ENCODE measurements around the gene SELPLG. TPM values are rescaled to one million over a fixed set of nuclear protein-coding genes. Genes with fewer than 3 reads are reported as not detected.
"Not testable (repeated sequence)": the region's sequence is repeated elsewhere in the genome, so short reads cannot be mapped to it uniquely, and the experiment has no call there.

Gene SELPLG
- total RNA-seq, 2 donors from 2014 or later, result 2.6 to 5.3 TPM

DNA sequence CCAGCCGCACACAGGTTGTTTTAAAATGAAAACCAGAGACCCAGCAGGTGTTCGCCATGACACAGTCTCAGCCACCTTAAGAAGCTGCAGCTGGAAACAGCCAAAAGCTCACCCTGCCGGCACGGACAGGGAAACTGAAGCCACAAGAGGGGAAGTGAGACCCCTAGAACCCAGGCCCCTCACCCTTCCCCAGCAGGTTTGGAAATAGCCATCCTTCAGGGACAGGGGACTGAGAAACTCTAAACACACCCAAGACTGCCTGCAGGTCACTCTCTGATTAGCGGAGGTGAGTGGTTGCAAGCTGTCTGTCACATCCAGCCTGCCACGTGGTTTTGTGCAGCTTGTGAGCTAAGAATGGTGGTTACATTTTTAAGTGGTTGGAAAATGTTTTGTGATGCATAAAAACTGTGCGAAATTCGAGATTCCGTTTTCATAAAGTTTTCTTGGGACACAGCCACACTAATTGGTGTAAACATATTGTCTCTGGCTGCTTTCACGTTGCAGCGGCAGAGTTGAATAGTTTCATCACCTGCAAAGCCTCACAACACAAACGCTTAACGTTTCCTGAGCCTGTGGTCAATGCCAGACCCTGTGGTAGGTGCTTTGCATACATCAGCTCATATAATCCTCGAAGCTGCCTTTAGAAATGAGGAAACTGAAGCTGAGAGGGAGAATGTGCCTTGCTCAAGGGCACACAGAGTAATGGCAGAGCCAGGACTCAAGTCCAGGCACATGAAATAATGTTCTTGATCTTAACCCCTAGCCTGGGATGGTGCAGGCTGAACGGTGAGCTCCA is 1.7 kb upstream of the SELPLG start:
- TF ChIP-seq POLR2A (IDR thresholded peaks at IDR 0.05) (no peak), POLR2AphosphoS5 (IDR thresholded peaks at IDR 0.05) (no peak)
- TF ChIP-seq, protein P1, sequence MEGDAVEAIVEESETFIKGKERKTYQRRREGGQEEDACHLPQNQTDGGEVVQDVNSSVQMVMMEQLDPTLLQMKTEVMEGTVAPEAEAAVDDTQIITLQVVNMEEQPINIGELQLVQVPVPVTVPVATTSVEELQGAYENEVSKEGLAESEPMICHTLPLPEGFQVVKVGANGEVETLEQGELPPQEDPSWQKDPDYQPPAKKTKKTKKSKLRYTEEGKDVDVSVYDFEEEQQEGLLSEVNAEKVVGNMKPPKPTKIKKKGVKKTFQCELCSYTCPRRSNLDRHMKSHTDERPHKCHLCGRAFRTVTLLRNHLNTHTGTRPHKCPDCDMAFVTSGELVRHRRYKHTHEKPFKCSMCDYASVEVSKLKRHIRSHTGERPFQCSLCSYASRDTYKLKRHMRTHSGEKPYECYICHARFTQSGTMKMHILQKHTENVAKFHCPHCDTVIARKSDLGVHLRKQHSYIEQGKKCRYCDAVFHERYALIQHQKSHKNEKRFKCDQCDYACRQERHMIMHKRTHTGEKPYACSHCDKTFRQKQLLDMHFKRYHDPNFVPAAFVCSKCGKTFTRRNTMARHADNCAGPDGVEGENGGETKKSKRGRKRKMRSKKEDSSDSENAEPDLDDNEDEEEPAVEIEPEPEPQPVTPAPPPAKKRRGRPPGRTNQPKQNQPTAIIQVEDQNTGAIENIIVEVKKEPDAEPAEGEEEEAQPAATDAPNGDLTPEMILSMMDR (IDR thresholded peaks at IDR 0.05), result no peak
- no peak for DNase-seq (ENCODE audit: low spot score)
- Histone ChIP-seq H3K9me3 (no peaks in the 10 kb centered on the region), H3K4me3 (no peak overlapping the region), H3K36me3 (no peaks in the 10 kb centered on the region), H3K4me1 (replicated peaks) (no peaks in the 10 kb centered on the region), H3K27ac (no peak overlapping the region), H3K27me3 (replicated peaks; ENCODE audit: insufficient read depth) (no peaks in the 10 kb centered on the region)
- intact Hi-C loops (cut with DNase I), result no loop called here
- 34% methylated on average over 15 of the region's 15 CpGs for WGBS

DNA sequence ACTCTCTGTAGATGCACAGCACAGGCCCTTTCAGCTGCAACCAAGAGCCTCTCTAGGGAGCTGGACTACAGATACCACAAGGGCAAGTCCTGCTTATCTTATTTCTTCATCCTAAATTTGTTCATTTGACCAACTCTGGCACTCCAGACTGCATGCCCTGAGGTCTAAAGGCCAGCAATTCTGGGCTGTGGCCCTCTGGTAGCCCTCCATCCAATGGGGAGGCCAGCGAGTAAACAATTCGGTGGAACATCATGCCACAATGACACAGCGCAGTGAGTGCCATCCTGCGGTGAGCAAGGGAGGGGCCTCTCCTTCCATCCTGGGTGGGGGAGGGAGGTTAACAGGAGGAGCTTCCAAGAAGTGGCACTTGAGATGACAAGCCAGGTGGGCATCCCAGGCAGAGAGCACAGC is 652 bp upstream of the SELPLG start:
- TF ChIP-seq POLR2AphosphoS5 (IDR thresholded peaks at IDR 0.05) (no peak), POLR2A (IDR thresholded peaks at IDR 0.05) (no peak)
- Histone ChIP-seq H3K27me3 (replicated peaks; ENCODE audit: insufficient read depth) (no peaks in the 10 kb centered on the region), H3K4me1 (replicated peaks) (no peaks in the 10 kb centered on the region), H3K36me3 (no peaks in the 10 kb centered on the region), H3K9me3 (no peaks in the 10 kb centered on the region), H3K27ac (no peak overlapping the region), H3K4me3 (no peak overlapping the region)
- WGBS, result 81% methylated on average over 4 of the region's 4 CpGs
- DNase-seq (ENCODE audit: low spot score), result no peak
- intact Hi-C loops (cut with DNase I), result no loop called here

DNA sequence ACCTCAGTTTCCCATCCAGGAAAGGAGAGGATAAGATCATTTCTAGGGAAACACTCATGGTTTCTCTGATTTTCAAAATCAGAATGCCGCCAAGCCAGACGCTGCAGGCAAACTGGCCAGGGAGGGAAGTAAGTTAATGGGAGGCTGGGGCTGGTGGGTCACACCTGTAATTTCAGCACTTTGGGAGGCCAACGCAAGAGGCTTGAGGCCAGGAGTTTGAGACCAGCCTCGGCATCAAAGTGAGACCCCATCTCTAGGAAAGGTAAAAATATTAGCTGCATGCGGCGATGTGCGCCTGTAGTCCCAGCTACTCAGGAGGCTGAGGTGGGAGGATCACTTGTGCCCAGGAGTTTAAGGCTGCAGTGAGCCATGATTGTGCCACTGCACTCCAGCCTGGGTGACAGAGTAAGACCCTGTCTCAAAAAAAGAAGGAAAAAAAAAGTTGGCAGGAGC is 587 bp downstream of the SELPLG start:
- H3K9me3 ChIP-seq, result no peaks in the 10 kb centered on the region
- intact Hi-C loops (cut with DNase I), result no loop called here
- no peaks in the 10 kb centered on the region for H3K36me3 ChIP-seq
- H3K27ac ChIP-seq, result no peak overlapping the region
- TF ChIP-seq, protein P1 (IDR thresholded peaks at IDR 0.05), result no peak
- TF ChIP-seq POLR2AphosphoS5 (IDR thresholded peaks at IDR 0.05), result no peak
- no peak for TF ChIP-seq POLR2A (IDR thresholded peaks at IDR 0.05)
- no peak for DNase-seq (ENCODE audit: low spot score)
- H3K4me1 ChIP-seq (replicated peaks), result no peaks in the 10 kb centered on the region
- H3K27me3 ChIP-seq (replicated peaks; ENCODE audit: insufficient read depth), result no peaks in the 10 kb centered on the region
- WGBS, result 90% methylated on average over 7 of the region's 7 CpGs
- peak overlapping the region in 1 of 2 donors; percentile 12 for H3K4me3 ChIP-seq

DNA sequence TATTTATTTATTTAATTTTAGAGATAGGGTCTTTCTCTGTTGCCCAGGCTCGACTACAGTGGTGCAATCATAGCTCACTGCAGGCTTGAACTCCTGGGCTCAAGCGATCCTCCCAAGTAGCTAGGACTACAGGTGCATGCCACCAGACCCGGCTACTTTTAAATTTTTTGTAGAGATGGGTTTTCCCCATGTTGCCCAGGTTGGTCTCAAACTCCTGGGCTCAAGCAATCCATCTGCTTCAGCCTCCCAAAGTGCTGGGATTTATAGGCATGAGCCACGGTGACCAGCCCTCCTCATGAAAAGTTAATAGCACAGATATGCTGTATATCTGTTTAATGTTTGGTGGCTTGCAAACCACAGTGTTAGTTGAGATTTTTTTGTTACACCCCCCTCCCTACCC is 2.4 kb downstream of the SELPLG start:
- H3K9me3 ChIP-seq; H3K4me1 ChIP-seq (replicated peaks); H3K36me3 ChIP-seq; H3K27me3 ChIP-seq (replicated peaks; ENCODE audit: insufficient read depth); intact Hi-C loops (cut with DNase I); H3K27ac ChIP-seq; DNase-seq (ENCODE audit: low spot score); H3K4me3 ChIP-seq: not testable (repeated sequence)
- 85% methylated on average over 4 of the region's 4 CpGs for WGBS

DNA sequence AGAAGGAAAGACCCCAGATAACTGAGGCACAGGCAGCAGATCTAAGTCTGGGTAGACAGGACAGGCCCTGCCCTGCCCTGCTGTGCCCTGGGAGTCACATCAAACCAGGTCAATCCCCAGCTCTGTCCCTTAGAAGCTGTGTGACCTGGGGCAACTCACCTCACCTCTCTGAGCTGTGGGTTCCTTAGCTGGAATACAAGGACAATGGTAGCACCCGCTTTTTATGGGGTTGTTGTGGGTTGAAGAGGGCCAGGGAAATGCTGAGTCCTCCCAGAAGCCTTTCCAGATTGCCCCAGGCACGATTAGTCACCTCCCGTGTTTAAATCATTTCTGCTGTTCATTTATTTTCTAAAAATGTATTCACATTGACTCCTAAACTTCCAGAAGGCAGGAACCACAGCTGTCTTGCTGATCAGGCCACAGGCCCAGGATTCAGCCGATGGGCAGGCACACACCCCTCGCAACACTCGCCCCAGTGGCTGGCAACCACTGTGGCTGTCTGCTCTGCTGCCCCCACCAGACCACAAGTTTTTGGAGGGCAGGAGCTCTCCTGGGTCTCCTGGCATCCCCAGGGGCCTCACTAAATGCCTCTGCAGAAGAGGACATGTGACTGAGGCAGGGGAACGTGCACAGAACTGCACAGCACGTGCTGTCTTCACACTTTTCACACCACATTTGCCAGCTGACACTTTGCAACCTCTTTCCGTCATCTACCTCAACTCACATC is 3.0 kb downstream of the SELPLG start:
- no peak for DNase-seq (ENCODE audit: low spot score)
- H3K36me3 ChIP-seq, result no peaks in the 10 kb centered on the region
- no peak overlapping the region for H3K4me3 ChIP-seq
- TF ChIP-seq POLR2A (IDR thresholded peaks at IDR 0.05) (no peak), POLR2AphosphoS5 (IDR thresholded peaks at IDR 0.05) (no peak)
- TF ChIP-seq, protein P1 (IDR thresholded peaks at IDR 0.05), result no peak
- WGBS, result 65% methylated on average over 9 of the region's 9 CpGs
- no peak overlapping the region for H3K27ac ChIP-seq
- H3K27me3 ChIP-seq (replicated peaks; ENCODE audit: insufficient read depth), result no peaks in the 10 kb centered on the region
- H3K4me1 ChIP-seq (replicated peaks), result peaks cover under 1% of the 10 kb centered on the region
- no peaks in the 10 kb centered on the region for H3K9me3 ChIP-seq
- intact Hi-C loops (cut with DNase I), result no loop called here

Data from prostate gland (tissue), 2 donors.